RWPE2 (cell line): ENCODE data around the gene CAMP.

Experiments used
- ATAC-seq: fragments of 200-7000 bp; cut with Tn5 transposase; 3 replicates; pipeline ENCODE4 v1.9.1; 2021; ENCODE audit warnings: low read depth
- DNase-seq: peaks from one replicate; pipeline ENCODE4 v3.0.0-alpha.2; 2020; ENCODE audit warnings: low spot score
- H3K27ac ChIP-seq: fragments of 450-650 bp; 2 replicates; pipeline ENCODE4 v1.5.1; 2017; ENCODE audit warnings: mild to moderate bottlenecking; ENCODE audit not compliant: poor library complexity, severe bottlenecking
- H3K27me3 ChIP-seq: fragments of 250-450 bp; sonication (Bioruptor Pico); 2 replicates; pipeline ENCODE4 v1.5.1; 2021; ENCODE audit warnings: mild to moderate bottlenecking, moderate library complexity; ENCODE audit not compliant: insufficient read depth, poor library complexity, severe bottlenecking
- H3K36me3 ChIP-seq: fragments of 250-450 bp; sonication (Bioruptor Pico); 2 replicates; pipeline ENCODE4 v1.5.1; 2020; ENCODE audit warnings: low read depth, mild to moderate bottlenecking, moderate library complexity
- H3K4me1 ChIP-seq: fragments of 250-450 bp; sonication (Bioruptor Pico); 2 replicates; pipeline ENCODE4 v1.5.1; 2021; ENCODE audit warnings: mild to moderate bottlenecking, moderate library complexity; ENCODE audit not compliant: insufficient read depth, poor library complexity, severe bottlenecking
- H3K4me3 ChIP-seq: fragments of 250-450 bp; sonication (Bioruptor Pico); 2 replicates; pipeline ENCODE4 v1.5.1; 2021; ENCODE audit warnings: mild to moderate bottlenecking, moderate library complexity; ENCODE audit not compliant: severe bottlenecking
- H3K9me3 ChIP-seq: fragments of 250-450 bp; sonication (Bioruptor Pico); 2 replicates; pipeline ENCODE4 v1.5.1; 2021; ENCODE audit warnings: mild to moderate bottlenecking, moderate library complexity; ENCODE audit not compliant: severe bottlenecking
- CTCF ChIP-seq: fragments of 450-650 bp; IDR thresholded peaks from one replicate; pipeline ENCODE4 v1.5.1; 2017; ENCODE audit warnings: mild to moderate bottlenecking, moderate library complexity; ENCODE audit not compliant: poor library complexity, severe bottlenecking

CAMP gene

GRCh38 chr3:48214225-48214624 lies 9.1 kb upstream of the CAMP start:
- no peak for TF ChIP-seq CTCF
- no peaks in the 10 kb centered on the region for H3K27me3 ChIP-seq
- H3K27ac ChIP-seq: no peak overlapping the region
- H3K4me1 ChIP-seq: no peaks in the 10 kb centered on the region
- DNase-seq: no peak
- no peak overlapping the region for H3K4me3 ChIP-seq
- H3K36me3 ChIP-seq: no peaks in the 10 kb centered on the region
- H3K9me3 ChIP-seq: no peaks in the 10 kb centered on the region
- no peak for ATAC-seq

GRCh38 chr3:48215019-48215418 lies 8.3 kb upstream of the CAMP start:
- Histone ChIP-seq H3K9me3 (no peaks in the 10 kb centered on the region), H3K4me3 (no peak overlapping the region), H3K27ac (no peak overlapping the region), H3K27me3 (no peaks in the 10 kb centered on the region), H3K36me3 (no peaks in the 10 kb centered on the region), H3K4me1 (no peaks in the 10 kb centered on the region)
- DNase-seq (no peak), ATAC-seq (no peak)
- TF ChIP-seq CTCF: no peak

GRCh38 chr3:48215466-48215865 lies 7.8 kb upstream of the CAMP start:
- Histone ChIP-seq H3K36me3 (no peaks in the 10 kb centered on the region), H3K27ac (no peak overlapping the region), H3K27me3 (no peaks in the 10 kb centered on the region), H3K4me3 (no peak overlapping the region), H3K9me3 (no peaks in the 10 kb centered on the region), H3K4me1 (no peaks in the 10 kb centered on the region)
- TF ChIP-seq CTCF: no peak
- ATAC-seq (no peak), DNase-seq (no peak)

GRCh38 chr3:48215876-48216275 lies 7.4 kb upstream of the CAMP start:
- Histone ChIP-seq H3K27ac (no peak overlapping the region), H3K4me3 (no peak overlapping the region), H3K36me3 (no peaks in the 10 kb centered on the region), H3K9me3 (no peaks in the 10 kb centered on the region), H3K27me3 (no peaks in the 10 kb centered on the region), H3K4me1 (no peaks in the 10 kb centered on the region)
- ATAC-seq: no peak
- TF ChIP-seq CTCF: no peak
- DNase-seq: no peak

- TF ChIP-seq CTCF: no peak
- Histone ChIP-seq H3K36me3 (no peaks in the 10 kb centered on the region), H3K4me1 (no peaks in the 10 kb centered on the region), H3K9me3 (no peaks in the 10 kb centered on the region), H3K4me3 (no peak overlapping the region), H3K27me3 (no peaks in the 10 kb centered on the region), H3K27ac (no peak overlapping the region)
- no peak for DNase-seq
- no peak for ATAC-seq
Measured at GRCh38 chr3:48217449-48217848, 5.8 kb upstream of the CAMP start.
